Measurements from ENCODE around the gene RANBP10. TPM values are rescaled to one million over a fixed set of nuclear protein-coding genes. Genes with fewer than 3 reads are reported as not detected.

The RANBP10 gene
- total RNA-seq, 1 experiment from 2014 or later, result 13.4 TPM

DNA sequence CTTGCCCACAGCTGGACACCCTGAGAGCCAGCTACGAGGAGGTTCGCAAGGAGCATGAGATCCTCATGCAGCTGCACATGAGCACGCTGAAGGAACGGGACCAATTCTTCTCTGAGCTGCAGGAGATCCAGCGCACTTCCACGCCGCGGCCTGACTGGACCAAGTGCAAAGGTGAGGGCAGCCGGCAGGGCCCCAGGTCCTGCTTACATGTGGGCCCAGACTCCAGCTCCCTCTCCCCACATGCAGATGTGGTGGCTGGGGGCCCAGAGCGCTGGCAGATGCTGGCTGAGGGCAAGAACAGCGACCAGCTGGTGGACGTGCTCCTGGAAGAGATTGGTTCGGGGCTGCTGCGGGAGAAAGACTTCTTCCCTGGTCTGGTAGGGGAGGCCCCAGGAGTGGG, 19.5 kb upstream of the RANBP10 start:
- Histone ChIP-seq H3K4me3 (ENCODE audit: low read depth in 2 of 2, low read length in 2 of 2) (no peak overlapping the region), H3K4me1 (ENCODE audit: control insufficient read depth, insufficient read depth, low read length) (no peaks in the 10 kb centered on the region), H3K36me3 (ENCODE audit: control insufficient read depth, insufficient read depth, low read length) (no peaks in the 10 kb centered on the region; the same call in 1 of the 2 replicates), H3K27me3 (ENCODE audit: control insufficient read depth, insufficient read depth, low read length) (no peaks in the 10 kb centered on the region), H3K27ac (ENCODE audit: low read length) (no peak overlapping the region), H3K9me3 (ENCODE audit: control insufficient read depth, insufficient read depth, low read depth, low read length) (no peaks in the 10 kb centered on the region)
- ChIA-PET POLR2A (no interaction called here), CTCF (no interaction called here)
- no peak for ATAC-seq
- no peak for DNase-seq (ENCODE audit: low read depth, low spot score)
- in situ Hi-C loops (cut with HindIII; ENCODE audit: low pct_unique_long_range_greater_than_20kb, low sequenced_read_pairs) (no loop called here), intact Hi-C loops (cut with micrococcal nuclease; ENCODE audit: unreplicated experiment) (no loop called here)
- TF ChIP-seq, protein P1, sequence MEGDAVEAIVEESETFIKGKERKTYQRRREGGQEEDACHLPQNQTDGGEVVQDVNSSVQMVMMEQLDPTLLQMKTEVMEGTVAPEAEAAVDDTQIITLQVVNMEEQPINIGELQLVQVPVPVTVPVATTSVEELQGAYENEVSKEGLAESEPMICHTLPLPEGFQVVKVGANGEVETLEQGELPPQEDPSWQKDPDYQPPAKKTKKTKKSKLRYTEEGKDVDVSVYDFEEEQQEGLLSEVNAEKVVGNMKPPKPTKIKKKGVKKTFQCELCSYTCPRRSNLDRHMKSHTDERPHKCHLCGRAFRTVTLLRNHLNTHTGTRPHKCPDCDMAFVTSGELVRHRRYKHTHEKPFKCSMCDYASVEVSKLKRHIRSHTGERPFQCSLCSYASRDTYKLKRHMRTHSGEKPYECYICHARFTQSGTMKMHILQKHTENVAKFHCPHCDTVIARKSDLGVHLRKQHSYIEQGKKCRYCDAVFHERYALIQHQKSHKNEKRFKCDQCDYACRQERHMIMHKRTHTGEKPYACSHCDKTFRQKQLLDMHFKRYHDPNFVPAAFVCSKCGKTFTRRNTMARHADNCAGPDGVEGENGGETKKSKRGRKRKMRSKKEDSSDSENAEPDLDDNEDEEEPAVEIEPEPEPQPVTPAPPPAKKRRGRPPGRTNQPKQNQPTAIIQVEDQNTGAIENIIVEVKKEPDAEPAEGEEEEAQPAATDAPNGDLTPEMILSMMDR (IDR thresholded peaks at IDR 0.05), result no peak
- TF ChIP-seq REST (IDR thresholded peaks at IDR 0.05; ENCODE audit: insufficient read depth in 1 of 2, low read depth in 2 of 2, low read length in 1 of 2) (no peak), TCF7L2 (IDR thresholded peaks at IDR 0.05; ENCODE audit: low read depth, low read length) (no peak), SIN3A (IDR thresholded peaks at IDR 0.05; ENCODE audit: borderline replicate concordance, insufficient read depth, low read depth, low read length) (no peak), POLR2AphosphoS5 (IDR thresholded peaks at IDR 0.05; ENCODE audit: low read depth, low read length) (no peak)
- BruUV-seq (replicated peaks), result no TSS peak

DNA sequence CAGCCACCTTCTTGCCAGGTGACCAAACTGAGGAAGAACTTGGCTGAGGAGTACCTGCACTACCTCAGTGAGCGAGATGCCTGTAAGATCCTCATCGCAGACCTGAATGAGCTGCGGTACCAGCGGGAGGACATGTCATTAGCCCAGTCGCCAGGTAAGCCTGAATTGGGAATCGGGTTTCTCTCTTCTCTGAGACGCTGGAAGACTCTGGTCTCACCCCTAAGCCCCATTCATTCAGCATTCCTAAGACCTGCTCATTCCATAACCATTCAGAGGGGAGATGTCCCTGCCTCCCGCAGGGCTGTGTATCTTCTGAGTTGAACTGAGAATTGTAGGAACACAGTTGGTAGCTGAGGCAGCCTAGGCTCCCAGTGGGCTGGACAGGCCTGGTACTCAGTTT, 18.8 kb upstream of the RANBP10 start:
- Histone ChIP-seq H3K4me3 (ENCODE audit: low read depth in 2 of 2, low read length in 2 of 2) (no peak overlapping the region), H3K27me3 (ENCODE audit: control insufficient read depth, insufficient read depth, low read length) (no peaks in the 10 kb centered on the region), H3K36me3 (ENCODE audit: control insufficient read depth, insufficient read depth, low read length) (no peaks in the 10 kb centered on the region), H3K9me3 (ENCODE audit: control insufficient read depth, insufficient read depth, low read depth, low read length) (no peaks in the 10 kb centered on the region), H3K27ac (ENCODE audit: low read length) (no peak overlapping the region), H3K4me1 (ENCODE audit: control insufficient read depth, insufficient read depth, low read length) (no peaks in the 10 kb centered on the region)
- ATAC-seq, result no peak
- intact Hi-C loops (cut with micrococcal nuclease; ENCODE audit: unreplicated experiment) (no loop called here), in situ Hi-C loops (cut with HindIII; ENCODE audit: low pct_unique_long_range_greater_than_20kb, low sequenced_read_pairs) (no loop called here)
- no TSS peak for BruUV-seq (replicated peaks)
- CTCF ChIA-PET, result interaction anchor here (0.5 kb wide), 1 partner anchor 57 kb away, joined by 6 read pairs; no protein-coding TSS in a partner anchor
- TF ChIP-seq, protein P1 (IDR thresholded peaks at IDR 0.05), result no peak
- no peak for TF ChIP-seq SIN3A (IDR thresholded peaks at IDR 0.05; ENCODE audit: borderline replicate concordance, insufficient read depth, low read depth, low read length)
- TF ChIP-seq POLR2AphosphoS5 (IDR thresholded peaks at IDR 0.05; ENCODE audit: low read depth, low read length), result no peak
- no peak for TF ChIP-seq REST (IDR thresholded peaks at IDR 0.05; ENCODE audit: insufficient read depth in 1 of 2, low read depth in 2 of 2, low read length in 1 of 2)
- TF ChIP-seq TCF7L2 (IDR thresholded peaks at IDR 0.05; ENCODE audit: low read depth, low read length), result no peak
- POLR2A ChIA-PET, result no interaction called here
- DNase-seq (ENCODE audit: low read depth, low spot score), result no peak
